GM12892 (cell line): ENCODE data around the gene MED22.
A peak's percentile ranks its signal among the peaks of the same experiment; 100 is the strongest.

ENCODE experiments used
- DNase-seq: peaks from one replicate; pipeline ENCODE4 v3.0.0; 2011; ENCODE audit not compliant: insufficient read length
- FAIRE-seq: peaks from 2 replicates; lab custom pipeline; 2011; peaks lifted over from hg19 to GRCh38; lab: Jason Lieb, UNC
- POLR2A ChIP-seq: IDR thresholded peaks from 2 replicates; pipeline ENCODE4 v1.6.1; 2011; ENCODE audit warnings: low read depth, low read length, control low read depth
- POLR2AphosphoS5 ChIP-seq: IDR thresholded peaks from 2 replicates; pipeline ENCODE4 v1.6.1; 2011; ENCODE audit warnings: low read depth, low read length, control low read depth
- TAF1 ChIP-seq: IDR thresholded peaks from 2 replicates; pipeline ENCODE4 v1.6.1; 2011; ENCODE audit warnings: low read depth, mild to moderate bottlenecking, control low read depth, low read length, borderline replicate concordance

Gene MED22

GRCh38 chr9:133374612-133375115, 26.7 kb upstream of the MED22 start:
- no peak for TF ChIP-seq POLR2A
- no peak for DNase-seq
- no peak for FAIRE-seq

GRCh38 chr9:133372144-133372543, 24.2 kb upstream of the MED22 start:
- FAIRE-seq (no peak), DNase-seq (no peak)
- TF ChIP-seq POLR2AphosphoS5 (no peak), POLR2A (no peak), TAF1 (no peak)

GRCh38 chr9:133371261-133371711, 23.4 kb upstream of the MED22 start:
- FAIRE-seq, result peak; percentile 33
- no peak for TF ChIP-seq POLR2A
- TF ChIP-seq TAF1, result no peak
- TF ChIP-seq POLR2AphosphoS5, result no peak

GRCh38 chr9:133370685-133371084, 22.8 kb upstream of the MED22 start:
- DNase-seq (no peak), FAIRE-seq (no peak)
- no peak for TF ChIP-seq POLR2A
- no peak for TF ChIP-seq POLR2AphosphoS5
- TF ChIP-seq TAF1, result no peak

More at GRCh38 chr9:133371261-133371711, 23.4 kb upstream of the MED22 start:
- DNase-seq, result no peak

GRCh38 chr9:133369933-133370332, 22.0 kb upstream of the MED22 start:
- FAIRE-seq (no peak), DNase-seq (no peak)
- TF ChIP-seq TAF1, result no peak
- TF ChIP-seq POLR2AphosphoS5, result no peak
- TF ChIP-seq POLR2A, result no peak

GRCh38 chr9:133369422-133369821, 21.5 kb upstream of the MED22 start:
- no peak for FAIRE-seq
- TF ChIP-seq POLR2AphosphoS5, result no peak
- no peak for TF ChIP-seq TAF1
- no peak for TF ChIP-seq POLR2A

GRCh38 chr9:133368249-133368881, 20.4 kb upstream of the MED22 start:
- FAIRE-seq, result no peak
- TF ChIP-seq POLR2A (no peak; the same call in 1 of the 2 replicates), TAF1 (no peak), POLR2AphosphoS5 (no peak)

More at GRCh38 chr9:133369422-133369821, 21.5 kb upstream of the MED22 start:
- no peak for DNase-seq

GRCh38 chr9:133367778-133368177, 19.8 kb upstream of the MED22 start:
- no peak for TF ChIP-seq TAF1
- no peak for TF ChIP-seq POLR2A
- TF ChIP-seq POLR2AphosphoS5, result no peak
- DNase-seq (no peak), FAIRE-seq (no peak)

More at GRCh38 chr9:133368249-133368881, 20.4 kb upstream of the MED22 start:
- no peak for DNase-seq

- TF ChIP-seq TAF1 (no peak), POLR2A (0 out of 2 replicates have a peak, but pooled peaks have one; percentile 16), POLR2AphosphoS5 (no peak)
- no peak for DNase-seq
- no peak for FAIRE-seq
Measured at GRCh38 chr9:133367221-133367620, 19.3 kb upstream of the MED22 start.

- TF ChIP-seq POLR2AphosphoS5, result no peak
- TF ChIP-seq TAF1, result no peak
- no peak for TF ChIP-seq POLR2A
- DNase-seq (no peak), FAIRE-seq (no peak)
Measured at GRCh38 chr9:133366435-133366834, 18.5 kb upstream of the MED22 start.

- FAIRE-seq, result no peak
- peak; percentile 34; the same call in 1 of the 2 replicates for TF ChIP-seq POLR2AphosphoS5
- no peak for TF ChIP-seq TAF1
- TF ChIP-seq POLR2A, result no peak; the same call in 1 of the 2 replicates
Measured at GRCh38 chr9:133362359-133363044, 14.6 kb upstream of the MED22 start.

GRCh38 chr9:133361507-133362092, 13.7 kb upstream of the MED22 start:
- no peak for FAIRE-seq

More at GRCh38 chr9:133362359-133363044, 14.6 kb upstream of the MED22 start:
- no peak for DNase-seq

More at GRCh38 chr9:133361507-133362092, 13.7 kb upstream of the MED22 start:
- DNase-seq, result no peak
- no peak for TF ChIP-seq TAF1
- TF ChIP-seq POLR2AphosphoS5, result peak; percentile 38
